Forelimb muscle (tissue), 1 donor: Measurements from ENCODE around the gene ATP4B. TPM values are rescaled to one million over a fixed set of nuclear protein-coding genes. Genes with fewer than 3 reads are reported as not detected.

ENCODE experiments used
- DNase-seq: peaks from one replicate; pipeline ENCODE4 v3.0.0-alpha.2; 2013; ENCODE audit warnings: low read depth
- polyA plus RNA-seq: library from polyadenylated mRNA; unstranded; fragments of 120-200 nt; gene quantifications from one replicate; pipeline ENCODE4 v1.2.1, GENCODE V29; 2013; ENCODE audit not compliant: insufficient read length

ATP4B gene
- polyA plus RNA-seq, 1 donor: 0.09 TPM

- no peak for DNase-seq
Measured at GRCh38 chr13:113642563-113642962, 15.4 kb downstream of the ATP4B start.

GRCh38 chr13:113641426-113641825, 16.6 kb downstream of the ATP4B start:
- DNase-seq: no peak

GRCh38 chr13:113639616-113640262, 18.3 kb downstream of the ATP4B start:
- no peak for DNase-seq

GRCh38 chr13:113638806-113639205, 19.2 kb downstream of the ATP4B start:
- no peak for DNase-seq

GRCh38 chr13:113638173-113638746, 19.7 kb downstream of the ATP4B start:
- DNase-seq: no peak

GRCh38 chr13:113637262-113638160, 20.5 kb downstream of the ATP4B start:
- DNase-seq: no peak

GRCh38 chr13:113636266-113636963, 21.6 kb downstream of the ATP4B start:
- no peak for DNase-seq

- DNase-seq: no peak
Measured at GRCh38 chr13:113635709-113636108, 22.3 kb downstream of the ATP4B start.

- DNase-seq: no peak
Measured at GRCh38 chr13:113635048-113635420, 23.0 kb downstream of the ATP4B start.

- no peak for DNase-seq
Measured at GRCh38 chr13:113634279-113635047, 23.5 kb downstream of the ATP4B start.

- no peak for DNase-seq
Measured at GRCh38 chr13:113633485-113633873, 24.5 kb downstream of the ATP4B start.

GRCh38 chr13:113632706-113633484, 25.1 kb downstream of the ATP4B start:
- DNase-seq: no peak

- DNase-seq: no peak
Measured at GRCh38 chr13:113631341-113632095, 26.5 kb downstream of the ATP4B start.

- DNase-seq: no peak
Measured at GRCh38 chr13:113630804-113631203, 27.2 kb downstream of the ATP4B start.

- DNase-seq: no peak
Measured at GRCh38 chr13:113630296-113630695, 27.7 kb downstream of the ATP4B start.

- no peak for DNase-seq
Measured at GRCh38 chr13:113629866-113630265, 28.1 kb downstream of the ATP4B start.

GRCh38 chr13:113628291-113629270, 29.4 kb downstream of the ATP4B start:
- no peak for DNase-seq

- DNase-seq: no peak
Measured at GRCh38 chr13:113627136-113627535, 30.9 kb downstream of the ATP4B start.
